Psoas muscle (tissue), 8 donors: ENCODE measurements around the gene ARID3C. TPM values are rescaled to one million over a fixed set of nuclear protein-coding genes. Genes with fewer than 3 reads are reported as not detected.
A peak's percentile ranks its signal among the peaks of the same experiment; 100 is the strongest.

Source experiments
- ATAC-seq, 4 donors: fragments of 200-7000 bp; cut with Tn5 transposase; one replicate each; pipeline ENCODE4 v1.9.1; 2020; ENCODE audit warnings: moderate library complexity in 3 of 4, mild to moderate bottlenecking in 2 of 4
- DNase-seq, 2 donors: peaks; one replicate each; pipeline ENCODE4 v3.0.0-alpha.2; 2020
- H3K27ac ChIP-seq: fragments of 200-600 bp; one replicate; pipeline ENCODE4 v1.8.0; 2022
- H3K27me3 ChIP-seq, 3 donors: fragments of 200-600 bp in 1 of 3; one replicate each; pipeline versions ENCODE4 v1.6.1 to v1.8.0; 2013 to 2022; ENCODE audit warnings: low read length in 2 of 3, mild to moderate bottlenecking in 2 of 3, moderate library complexity in 1 of 3; ENCODE audit not compliant: insufficient read depth in 3 of 3
- H3K36me3 ChIP-seq, 2 donors: fragments of 200-600 bp in 1 of 2; one replicate each; pipeline versions ENCODE4 v1.6.1 to v1.8.0; 2013 to 2022; ENCODE audit warnings: low read depth in 1 of 2, mild to moderate bottlenecking in 1 of 2, moderate library complexity in 1 of 2; ENCODE audit not compliant: insufficient read depth in 1 of 2
- H3K4me1 ChIP-seq: fragments of 200-600 bp; one replicate; pipeline ENCODE4 v1.8.0; 2022
- H3K4me3 ChIP-seq: fragments of 200-600 bp; one replicate; pipeline ENCODE4 v1.8.0; 2022; ENCODE audit warnings: mild to moderate bottlenecking
- H3K9me3 ChIP-seq: fragments of 200-600 bp; one replicate; pipeline ENCODE4 v1.8.0; 2022
- CTCF ChIP-seq: fragments of 200-600 bp; IDR thresholded peaks from one replicate; pipeline ENCODE4 v1.8.0; 2022; ENCODE audit warnings: antibody characterized with exemption
- WGBS, 3 donors: extraction: QIAGEN DNeasy Blood & Tissue Kit; methylation state at CpG; one replicate each; pipeline versions ENCODE4 v1.1.6 to v1.1.7; 2013; 5-methylcytosine and 5-hydroxymethylcytosine counted together
- intact Hi-C, 2 donors: fragments of 100-400 bp; cut with DNase I; formaldehyde crosslinking; loops; one replicate each; pipeline versions ENCODE4 v1.11.0 to v1.14.2; 2022
- polyA plus RNA-seq, 3 donors: library from polyadenylated mRNA; stranded (reverse); fragments of 200-250 nt; gene quantifications; one replicate each; pipeline ENCODE4 v1.2.3, GENCODE V29; 2013
- total RNA-seq, 4 donors: library from RNA; stranded (reverse); fragmentation: NEBNext Ultra II Directional in 2 of 4; extraction: Animal tissue kit (Norgen Biotek cat#: 25700) in 2 of 4; gene quantifications; one replicate each; pipeline versions ENCODE4 v1.2.1 to v1.2.4, GENCODE V29; 2021 to 2023
- donor health status: healthy with polysubstance abuse.
- donor health status: DM: no; HTN: no; CAD: no; lungs with moderate emphysema.
- donor health status: Bipolar disorder and iron deficiency.
- donor health status: healthy.
- donor health status: DM: yes; HTN: yes; CAD: no.
- donor health status: DM: no; HTN: no; CAD: no.
- donor health status: DM: no; HTN: no; CAD: no.
- donor health status: DM: yes; HTN: yes; CAD: no.

ARID3C gene
- total and polyA plus RNA-seq, 7 donors: 0.16 TPM; not detected in 6

GRCh38 chr9:34653151-34654072, 24.5 kb upstream of the ARID3C start:
- Histone ChIP-seq H3K36me3 (peaks cover 0 to 29% of the 10 kb centered on the region in 2 donors), H3K4me1 (peaks cover 40% of the 10 kb centered on the region), H3K27ac (peak overlapping the region; percentile 88), H3K9me3 (no peaks in the 10 kb centered on the region), H3K27me3 (no peaks in the 10 kb centered on the region), H3K4me3 (peak overlapping the region; percentile 68)
- DNase-seq (no peak), ATAC-seq (no peak)
- intact Hi-C loops: no loop called here
- WGBS, 3 donors: 35 to 51% (median 46%) methylated on average over 9 to 11 of the region's 11 CpGs
- no peak for TF ChIP-seq CTCF

GRCh38 chr9:34652602-34653000, 23.7 kb upstream of the ARID3C start:
- H3K4me1 ChIP-seq: peaks cover 48% of the 10 kb centered on the region
- TF ChIP-seq CTCF: no peak
- no peaks in the 10 kb centered on the region for H3K9me3 ChIP-seq
- intact Hi-C loops: no loop called here
- ATAC-seq: peak in 1 of 4 donors; percentile 9
- WGBS, 3 donors: 6 to 13% (median 10%) methylated on average over 5 of the region's 5 CpGs
- DNase-seq: no peak
- H3K27ac ChIP-seq: peak overlapping the region; percentile 88
- no peaks in the 10 kb centered on the region for H3K27me3 ChIP-seq
- H3K36me3 ChIP-seq: peaks cover 0 to 34% of the 10 kb centered on the region in 2 donors
- peak overlapping the region; percentile 68 for H3K4me3 ChIP-seq

- Histone ChIP-seq H3K36me3 (peaks cover 0 to 34% of the 10 kb centered on the region in 2 donors), H3K4me1 (peaks cover 51% of the 10 kb centered on the region), H3K9me3 (no peaks in the 10 kb centered on the region), H3K27me3 (no peaks in the 10 kb centered on the region), H3K4me3 (peak within 1 kb of the TSS; percentile 68), H3K27ac (peak within 1 kb of the TSS; percentile 88)
- intact Hi-C loops: no loop called here
- DNase-seq (peak; percentile 93 to 96), ATAC-seq (peak; percentile 91)
- TF ChIP-seq CTCF: no peak
- 1 to 2% (median 2%) methylated on average over 24 of the region's 24 CpGs for WGBS, 3 donors
Observed at GRCh38 chr9:34651876-34652601, 23.2 kb upstream of the ARID3C start, which contains the start of gene IL11RA. Gene IL11RA, plus strand, starts transcription at chr9:34652185. Its CDS starts 3,033 bp downstream, at chr9:34655218.

GRCh38 chr9:34651321-34651720, 22.5 kb upstream of the ARID3C start:
- no peak for TF ChIP-seq CTCF
- 24 to 33% (median 26%) methylated on average over 4 of the region's 4 CpGs for WGBS, 3 donors
- Histone ChIP-seq H3K4me3 (peak overlapping the region; percentile 68), H3K27me3 (no peaks in the 10 kb centered on the region), H3K27ac (peak overlapping the region; percentile 88), H3K9me3 (no peaks in the 10 kb centered on the region), H3K36me3 (peaks cover 0 to 34% of the 10 kb centered on the region in 2 donors), H3K4me1 (peaks cover 51% of the 10 kb centered on the region)
- ATAC-seq (no peak), DNase-seq (peak in 1 of 2 donors; percentile 49)
- intact Hi-C loops: no loop called here
